Measurements from ENCODE around the gene DCC.

DCC gene

GRCh38 chr18:52465391-52465790, 125.4 kb downstream of the DCC start:
- TF ChIP-seq, protein P1, sequence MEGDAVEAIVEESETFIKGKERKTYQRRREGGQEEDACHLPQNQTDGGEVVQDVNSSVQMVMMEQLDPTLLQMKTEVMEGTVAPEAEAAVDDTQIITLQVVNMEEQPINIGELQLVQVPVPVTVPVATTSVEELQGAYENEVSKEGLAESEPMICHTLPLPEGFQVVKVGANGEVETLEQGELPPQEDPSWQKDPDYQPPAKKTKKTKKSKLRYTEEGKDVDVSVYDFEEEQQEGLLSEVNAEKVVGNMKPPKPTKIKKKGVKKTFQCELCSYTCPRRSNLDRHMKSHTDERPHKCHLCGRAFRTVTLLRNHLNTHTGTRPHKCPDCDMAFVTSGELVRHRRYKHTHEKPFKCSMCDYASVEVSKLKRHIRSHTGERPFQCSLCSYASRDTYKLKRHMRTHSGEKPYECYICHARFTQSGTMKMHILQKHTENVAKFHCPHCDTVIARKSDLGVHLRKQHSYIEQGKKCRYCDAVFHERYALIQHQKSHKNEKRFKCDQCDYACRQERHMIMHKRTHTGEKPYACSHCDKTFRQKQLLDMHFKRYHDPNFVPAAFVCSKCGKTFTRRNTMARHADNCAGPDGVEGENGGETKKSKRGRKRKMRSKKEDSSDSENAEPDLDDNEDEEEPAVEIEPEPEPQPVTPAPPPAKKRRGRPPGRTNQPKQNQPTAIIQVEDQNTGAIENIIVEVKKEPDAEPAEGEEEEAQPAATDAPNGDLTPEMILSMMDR (IDR thresholded peaks at IDR 0.05; ENCODE audit: unreplicated experiment in 3 of 3), result no peak
- no peaks in the 10 kb centered on the region for H3K9me3 Mint-ChIP-seq
- no peaks in the 10 kb centered on the region for H3K27me3 Mint-ChIP-seq (ENCODE audit: low read depth)
- no peak overlapping the region for H3K27ac Mint-ChIP-seq
- H3K4me1 Mint-ChIP-seq, result no peaks in the 10 kb centered on the region
- H3K36me3 Mint-ChIP-seq (ENCODE audit: low read depth), result no peaks in the 10 kb centered on the region
- no peak overlapping the region for H3K4me3 Mint-ChIP-seq

DNA sequence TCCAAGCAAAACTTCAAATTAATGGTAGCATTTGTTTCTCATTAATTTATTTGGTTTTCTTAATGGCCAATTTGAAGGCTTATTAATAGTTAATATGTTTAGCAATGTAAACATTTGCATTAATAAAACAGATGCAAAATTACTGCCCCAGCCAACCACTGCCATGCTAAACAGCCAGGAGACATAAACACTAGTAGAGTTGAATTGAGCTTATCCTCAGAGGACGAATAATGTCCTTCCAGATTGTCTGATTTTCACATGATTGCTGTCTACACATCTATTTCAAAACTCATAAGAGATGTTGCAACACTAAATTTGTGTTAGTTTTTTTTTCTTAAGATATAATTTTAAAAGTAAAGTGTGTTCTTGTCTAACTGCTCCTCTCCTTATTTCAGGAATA, 128.5 kb downstream of the DCC start:
- Mint-ChIP-seq H3K9me3 (no peaks in the 10 kb centered on the region), H3K27ac (no peak overlapping the region), H3K4me3 (no peak overlapping the region), H3K27me3 (ENCODE audit: low read depth) (peaks cover 6% of the 10 kb centered on the region), H3K4me1 (no peaks in the 10 kb centered on the region), H3K36me3 (ENCODE audit: low read depth) (no peaks in the 10 kb centered on the region)
- TF ChIP-seq, protein P1 (IDR thresholded peaks at IDR 0.05; ENCODE audit: unreplicated experiment in 3 of 3), result no peak

GRCh38 chr18:52475325-52475724, 135.3 kb downstream of the DCC start:
- TF ChIP-seq, protein P1 (IDR thresholded peaks at IDR 0.05; ENCODE audit: unreplicated experiment in 3 of 3), result no peak
- Mint-ChIP-seq H3K27ac (no peak overlapping the region), H3K27me3 (ENCODE audit: low read depth) (peaks cover 13% of the 10 kb centered on the region), H3K36me3 (ENCODE audit: low read depth) (no peaks in the 10 kb centered on the region), H3K9me3 (no peaks in the 10 kb centered on the region), H3K4me1 (no peaks in the 10 kb centered on the region), H3K4me3 (no peak overlapping the region)

DNA sequence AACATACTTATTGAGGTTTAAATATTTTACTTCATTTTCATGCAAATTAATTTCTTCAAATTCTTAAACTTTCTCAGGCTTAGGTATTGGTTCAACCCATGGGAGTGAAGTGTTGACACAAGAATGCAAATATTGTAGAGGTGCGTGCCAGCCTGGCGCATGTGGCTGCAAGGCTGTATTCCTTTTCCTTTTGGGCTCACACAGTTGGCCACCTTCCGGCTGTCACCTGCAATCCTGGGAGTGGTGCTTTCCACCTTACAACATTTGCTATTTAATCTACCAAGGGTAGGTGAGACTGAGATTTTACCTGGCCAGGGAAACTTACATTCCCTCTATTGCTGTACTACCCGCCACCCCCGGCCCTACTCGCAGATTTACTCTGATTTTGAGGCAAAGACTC, 141.1 kb downstream of the DCC start:
- no peaks in the 10 kb centered on the region for H3K9me3 Mint-ChIP-seq
- H3K4me1 Mint-ChIP-seq, result no peaks in the 10 kb centered on the region
- H3K4me3 Mint-ChIP-seq, result no peak overlapping the region
- TF ChIP-seq, protein P1 (IDR thresholded peaks at IDR 0.05; ENCODE audit: unreplicated experiment in 3 of 3), result no peak
- H3K27me3 Mint-ChIP-seq (ENCODE audit: low read depth), result peaks cover 4% of the 10 kb centered on the region
- no peaks in the 10 kb centered on the region for H3K36me3 Mint-ChIP-seq (ENCODE audit: low read depth)
- H3K27ac Mint-ChIP-seq, result no peak overlapping the region

- Mint-ChIP-seq H3K27ac (no peak overlapping the region), H3K27me3 (ENCODE audit: low read depth) (no peaks in the 10 kb centered on the region), H3K4me3 (no peak overlapping the region), H3K9me3 (no peaks in the 10 kb centered on the region), H3K36me3 (ENCODE audit: low read depth) (no peaks in the 10 kb centered on the region), H3K4me1 (no peaks in the 10 kb centered on the region)
- TF ChIP-seq, protein P1 (IDR thresholded peaks at IDR 0.05; ENCODE audit: unreplicated experiment in 3 of 3), result no peak
Observed at GRCh38 chr18:52484977-52485376, 145.0 kb downstream of the DCC start.

- TF ChIP-seq, protein P1 (IDR thresholded peaks at IDR 0.05; ENCODE audit: unreplicated experiment in 3 of 3), result no peak
- Mint-ChIP-seq H3K36me3 (ENCODE audit: low read depth) (no peaks in the 10 kb centered on the region), H3K27me3 (ENCODE audit: low read depth) (no peaks in the 10 kb centered on the region), H3K4me3 (no peak overlapping the region), H3K9me3 (no peaks in the 10 kb centered on the region), H3K4me1 (no peaks in the 10 kb centered on the region), H3K27ac (no peak overlapping the region)
Observed at GRCh38 chr18:52486052-52486451, 146.1 kb downstream of the DCC start.

All from nephron (organoid).